Aorta (tissue), 5 donors: Measurements from ENCODE around the gene NTM. TPM values are rescaled to one million over a fixed set of nuclear protein-coding genes. Genes with fewer than 3 reads are reported as not detected.

Source experiments
- ATAC-seq: fragments of 200-7000 bp; cut with Tn5 transposase; one replicate; pipeline ENCODE4 v1.9.1; 2022; ENCODE audit warnings: moderate library complexity; ENCODE audit not compliant: low FRiP score
- DNase-seq, 2 donors: peaks; one replicate each; pipeline ENCODE4 v3.0.0-alpha.2; 2020
- H3K27ac ChIP-seq, 2 donors: one replicate each; pipeline ENCODE4 v1.5.1; 2013; ENCODE audit warnings: low read length in 2 of 2, mild to moderate bottlenecking in 2 of 2, moderate library complexity in 2 of 2, control low read depth in 1 of 2, inconsistent platforms in 1 of 2, low read depth in 1 of 2
- H3K27me3 ChIP-seq, 2 donors: one replicate each; pipeline ENCODE4 v1.6.1; 2013; ENCODE audit warnings: control low read depth in 1 of 2, low read length in 1 of 2, mild to moderate bottlenecking in 1 of 2, moderate library complexity in 1 of 2; ENCODE audit not compliant: insufficient read depth in 2 of 2, control insufficient read depth in 1 of 2
- H3K36me3 ChIP-seq, 2 donors: one replicate each; pipeline ENCODE4 v1.6.1; 2013; ENCODE audit warnings: control low read depth in 1 of 2, low read length in 1 of 2, mild to moderate bottlenecking in 1 of 2; ENCODE audit not compliant: insufficient read depth in 2 of 2, control insufficient read depth in 1 of 2
- H3K4me1 ChIP-seq, 2 donors: one replicate each; pipeline ENCODE4 v1.6.1; 2013; ENCODE audit warnings: low read length in 2 of 2, control low read depth in 1 of 2, mild to moderate bottlenecking in 1 of 2, moderate library complexity in 1 of 2; ENCODE audit not compliant: insufficient read depth in 2 of 2, control insufficient read depth in 1 of 2
- H3K4me3 ChIP-seq, 2 donors: one replicate each; pipeline ENCODE4 v1.5.1; 2013; ENCODE audit warnings: low read length in 2 of 2, control low read depth in 1 of 2, mild to moderate bottlenecking in 1 of 2
- H3K9me3 ChIP-seq: one replicate; pipeline ENCODE4 v1.6.1; 2013; ENCODE audit warnings: mild to moderate bottlenecking, low read length; ENCODE audit not compliant: control insufficient read depth
- WGBS, 2 donors: extraction: QIAGEN DNeasy Blood & Tissue Kit; methylation state at CpG; one replicate each; pipeline ENCODE4 v1.1.7; 2013; 5-methylcytosine and 5-hydroxymethylcytosine counted together
- intact Hi-C, 2 donors: fragments of 100-400 bp; cut with DNase I; formaldehyde crosslinking; loops; one replicate each; pipeline versions ENCODE4 v1.14.2 to v1.15.0; 2022
- polyA plus RNA-seq, 2 donors: library from polyadenylated mRNA; stranded (reverse); fragments of 200-250 nt; gene quantifications; one replicate each; pipeline ENCODE4 v1.2.3, GENCODE V29; 2013
- total RNA-seq, 2 donors: library from RNA; stranded (reverse); fragmentation: NEBNext Ultra II Directional; extraction: Animal tissue kit (Norgen Biotek cat#: 25700); gene quantifications; one replicate each; pipeline ENCODE4 v1.2.1, GENCODE V29; 2021
- donor health status: healthy with polysubstance abuse.
- donor health status: Bipolar disorder and iron deficiency.
- donor health status: DM: no; HTN: no; CAD: no.
- donor health status: DM: no; HTN: no; CAD: no.
- donor health status: DM: yes; HTN: yes; CAD: no.

NTM gene
- total and polyA plus RNA-seq, 4 donors, result 0.28 to 5.3 (median 1.9) TPM; not detected in 1

GRCh38 chr11:132200353-132200936, 830.0 kb downstream of the NTM start:
- no peaks in the 10 kb centered on the region for H3K4me1 ChIP-seq
- no peak overlapping the region for H3K4me3 ChIP-seq
- no peaks in the 10 kb centered on the region for H3K36me3 ChIP-seq
- intact Hi-C loops, result no loop called here
- H3K27ac ChIP-seq, result no peak overlapping the region
- H3K9me3 ChIP-seq, result peaks cover 2% of the 10 kb centered on the region
- DNase-seq, result no peak
- H3K27me3 ChIP-seq, result no peaks in the 10 kb centered on the region
- no peak for ATAC-seq
- WGBS, 2 donors, result 65 to 71% methylated on average over 6 of the region's 6 CpGs

DNA sequence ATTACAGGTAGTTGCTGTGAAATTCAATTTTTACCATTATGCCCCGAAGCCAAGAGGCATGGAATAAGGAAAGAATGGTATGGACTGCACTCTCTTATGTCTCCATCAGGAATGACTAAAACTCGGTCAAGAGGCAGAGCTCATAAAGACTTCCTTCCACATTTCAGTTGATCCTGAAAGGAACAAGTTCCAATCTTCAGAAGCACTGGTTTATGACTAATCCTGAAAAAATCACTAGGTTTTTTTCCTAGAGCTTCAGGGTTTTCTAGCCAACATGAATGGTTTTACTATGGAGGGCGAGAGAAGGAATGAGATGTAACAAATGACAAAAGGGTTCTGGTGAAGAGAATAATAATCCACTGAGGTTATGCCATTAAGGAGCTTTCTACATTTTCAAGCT, 832.2 kb downstream of the NTM start:
- no peak for ATAC-seq

GRCh38 chr11:132205006-132205405, 834.6 kb downstream of the NTM start:
- Histone ChIP-seq H3K4me1 (no peaks in the 10 kb centered on the region), H3K9me3 (no peaks in the 10 kb centered on the region), H3K27me3 (no peaks in the 10 kb centered on the region), H3K4me3 (no peak overlapping the region), H3K36me3 (no peaks in the 10 kb centered on the region), H3K27ac (no peak overlapping the region)
- DNase-seq (no peak), ATAC-seq (no peak)
- WGBS, 2 donors, result 91 to 95% methylated on average over 4 of the region's 4 CpGs
- intact Hi-C loops, result no loop called here

More for the DNA sequence above, 832.2 kb downstream of the NTM start:
- Histone ChIP-seq H3K4me3 (no peak overlapping the region), H3K9me3 (peaks cover 2% of the 10 kb centered on the region), H3K27ac (no peak overlapping the region), H3K36me3 (no peaks in the 10 kb centered on the region), H3K27me3 (no peaks in the 10 kb centered on the region), H3K4me1 (no peaks in the 10 kb centered on the region)
- no peak for DNase-seq
- WGBS, 2 donors, result 71 to 76% methylated on average over 3 of the region's 3 CpGs
- intact Hi-C loops, result no loop called here

GRCh38 chr11:132205496-132205895, 835.1 kb downstream of the NTM start:
- intact Hi-C loops, result no loop called here
- no peaks in the 10 kb centered on the region for H3K9me3 ChIP-seq
- WGBS, 2 donors, result 64 to 72% methylated on average over 3 of the region's 3 CpGs
- H3K27ac ChIP-seq, result no peak overlapping the region
- H3K4me1 ChIP-seq, result no peaks in the 10 kb centered on the region
- H3K4me3 ChIP-seq, result no peak overlapping the region
- ATAC-seq (no peak), DNase-seq (no peak)
- H3K36me3 ChIP-seq, result no peaks in the 10 kb centered on the region
- H3K27me3 ChIP-seq, result no peaks in the 10 kb centered on the region

- intact Hi-C loops, result no loop called here
- no peak overlapping the region for H3K4me3 ChIP-seq
- H3K27ac ChIP-seq, result no peak overlapping the region
- DNase-seq, result no peak
- WGBS, 2 donors, result 81 to 84% methylated on average over 5 of the region's 5 CpGs
- H3K27me3 ChIP-seq, result no peaks in the 10 kb centered on the region
- H3K9me3 ChIP-seq, result no peaks in the 10 kb centered on the region
- no peaks in the 10 kb centered on the region for H3K4me1 ChIP-seq
- no peak for ATAC-seq
- H3K36me3 ChIP-seq, result no peaks in the 10 kb centered on the region
Measured at GRCh38 chr11:132206993-132207392, 836.6 kb downstream of the NTM start.

- Histone ChIP-seq H3K27me3 (no peaks in the 10 kb centered on the region), H3K4me1 (no peaks in the 10 kb centered on the region), H3K27ac (no peak overlapping the region), H3K9me3 (no peaks in the 10 kb centered on the region), H3K36me3 (no peaks in the 10 kb centered on the region), H3K4me3 (no peak overlapping the region)
- no peak for DNase-seq
- intact Hi-C loops, result no loop called here
- 56 to 57% methylated on average over 6 of the region's 6 CpGs for WGBS, 2 donors
- no peak for ATAC-seq
Measured at GRCh38 chr11:132208477-132209055, 838.2 kb downstream of the NTM start.

DNA sequence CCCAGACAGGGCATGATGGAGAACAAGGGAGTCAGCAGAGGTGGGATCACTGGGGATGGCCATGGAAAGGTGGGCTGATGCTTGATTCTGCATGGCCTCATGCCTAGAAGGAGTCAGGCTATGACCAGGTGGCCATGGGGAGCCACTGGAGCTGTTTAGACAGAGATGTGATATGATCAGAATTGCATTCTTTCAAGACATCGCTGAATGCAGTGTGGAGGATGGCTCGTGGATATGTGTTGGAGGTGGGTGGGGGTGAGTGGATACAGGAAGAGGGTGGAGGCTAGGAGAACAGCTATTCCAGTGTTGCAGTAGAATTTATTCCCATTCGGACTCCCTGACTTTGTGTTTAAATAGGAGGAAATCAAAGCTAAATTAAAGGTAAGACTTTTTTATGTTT, 841.1 kb downstream of the NTM start:
- 73 to 79% methylated on average over 3 of the region's 3 CpGs for WGBS, 2 donors

DNA sequence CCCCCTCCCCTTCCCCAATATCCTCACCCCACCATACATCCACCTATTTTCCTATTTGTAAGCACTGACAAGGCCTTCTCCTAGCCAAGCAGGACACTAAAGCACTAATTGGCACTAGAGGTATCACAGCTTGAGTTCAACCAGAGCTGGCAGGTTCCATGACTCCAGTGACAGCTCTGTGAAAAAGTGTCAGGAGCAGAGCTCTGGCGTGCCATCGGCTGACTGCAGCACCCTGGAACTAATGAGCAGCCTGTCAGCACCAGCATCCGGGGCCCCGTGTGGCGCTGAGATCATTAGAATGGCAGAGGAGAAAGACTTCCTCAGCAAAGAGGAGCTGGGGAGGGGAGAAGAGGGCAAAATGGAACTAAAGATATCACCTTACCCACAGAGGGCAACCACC, 847.4 kb downstream of the NTM start:
- intact Hi-C loops, result no loop called here
- WGBS, 2 donors, result 68 to 77% methylated on average over 5 of the region's 5 CpGs
- DNase-seq (no peak), ATAC-seq (no peak)
- Histone ChIP-seq H3K9me3 (no peaks in the 10 kb centered on the region), H3K27ac (no peak overlapping the region), H3K36me3 (no peaks in the 10 kb centered on the region), H3K4me1 (no peaks in the 10 kb centered on the region), H3K27me3 (no peaks in the 10 kb centered on the region), H3K4me3 (no peak overlapping the region)

More for the DNA sequence above, 841.1 kb downstream of the NTM start:
- no peaks in the 10 kb centered on the region for H3K4me1 ChIP-seq
- no peaks in the 10 kb centered on the region for H3K36me3 ChIP-seq
- no peak overlapping the region for H3K4me3 ChIP-seq
- no peak for ATAC-seq
- no peaks in the 10 kb centered on the region for H3K27me3 ChIP-seq
- H3K27ac ChIP-seq, result no peak overlapping the region
- intact Hi-C loops, result no loop called here
- no peaks in the 10 kb centered on the region for H3K9me3 ChIP-seq
- no peak for DNase-seq

- no peaks in the 10 kb centered on the region for H3K4me1 ChIP-seq
- 63 to 70% methylated on average over 1 of the region's 1 CpG for WGBS, 2 donors
- intact Hi-C loops, result no loop called here
- no peak for DNase-seq
- H3K27me3 ChIP-seq, result no peaks in the 10 kb centered on the region
- H3K4me3 ChIP-seq, result no peak overlapping the region
- H3K9me3 ChIP-seq, result peaks cover 1% of the 10 kb centered on the region
- ATAC-seq, result no peak
- no peaks in the 10 kb centered on the region for H3K36me3 ChIP-seq
- H3K27ac ChIP-seq, result no peak overlapping the region
Measured at GRCh38 chr11:132220474-132220873, 850.1 kb downstream of the NTM start.
